ENCODE measurements around the gene C12orf75.

- no peak for TF ChIP-seq CTCF (IDR thresholded peaks at IDR 0.05)
- TF ChIP-seq POLR2A (IDR thresholded peaks at IDR 0.05) = no peak
Measured at GRCh38 chr12:105352052-105352451, 21.6 kb downstream of the C12orf75 start.
